Spinal cord (tissue), 10 donors: ENCODE results near the gene THSD4. TPM values are rescaled to one million over a fixed set of nuclear protein-coding genes. Genes with fewer than 3 reads are reported as not detected.
"Not testable (repeated sequence)": the region's sequence is repeated elsewhere in the genome, so short reads cannot be mapped to it uniquely, and the experiment has no call there.

ENCODE experiments used
- DNase-seq, 6 donors: peaks; one replicate each; pipeline versions ENCODE4 v3.0.0 to v3.0.0-alpha.2; 2013 to 2015; ENCODE audit warnings: low spot score in 6 of 6, low read depth in 4 of 6
- H3K27ac ChIP-seq: one replicate; pipeline ENCODE4 v1.5.1; 2013; ENCODE audit warnings: low read depth, low read length, control low read depth
- H3K27me3 ChIP-seq: one replicate; pipeline ENCODE4 v1.6.1; 2013; ENCODE audit warnings: low read length; ENCODE audit not compliant: control insufficient read depth, insufficient read depth
- H3K36me3 ChIP-seq: one replicate; pipeline ENCODE4 v1.6.1; 2013; ENCODE audit warnings: low read length; ENCODE audit not compliant: control insufficient read depth, insufficient read depth
- H3K4me1 ChIP-seq: one replicate; pipeline ENCODE4 v1.6.1; 2013; ENCODE audit warnings: low read length; ENCODE audit not compliant: control insufficient read depth, insufficient read depth
- H3K4me3 ChIP-seq: one replicate; pipeline ENCODE4 v1.5.1; 2013; ENCODE audit warnings: low read depth, low read length, control low read depth
- H3K9me3 ChIP-seq: one replicate; pipeline ENCODE4 v1.6.1; 2013; ENCODE audit warnings: low read length; ENCODE audit not compliant: control insufficient read depth, insufficient read depth
- WGBS: methylation state at CpG from one replicate; pipeline ENCODE4 v1.1.5; 2013; ENCODE audit warnings: missing lambda C conversion rate; ENCODE audit not compliant: insufficient coverage; 5-methylcytosine and 5-hydroxymethylcytosine counted together
- polyA plus RNA-seq, 2 donors: library from polyadenylated mRNA; unstranded; fragments of 120-200 nt; gene quantifications; one replicate each; pipeline ENCODE4 v1.2.1, GENCODE V29; 2013; ENCODE audit not compliant: insufficient read length in 2 of 2
- total RNA-seq, 2 donors: library from RNA; depleted of rRNA in 1 of 2; stranded (reverse); fragments of 120-200 nt in 1 of 2; fragments of >200 nt in 1 of 2; gene quantifications; one replicate each; pipeline versions ENCODE4 v1.2.3 to v1.2.4, GENCODE V29; 2013 to 2014
- donor health status: healthy.

THSD4 gene
- total and polyA plus RNA-seq, 4 donors: 18.2 to 127 (median 63.2) TPM

DNA sequence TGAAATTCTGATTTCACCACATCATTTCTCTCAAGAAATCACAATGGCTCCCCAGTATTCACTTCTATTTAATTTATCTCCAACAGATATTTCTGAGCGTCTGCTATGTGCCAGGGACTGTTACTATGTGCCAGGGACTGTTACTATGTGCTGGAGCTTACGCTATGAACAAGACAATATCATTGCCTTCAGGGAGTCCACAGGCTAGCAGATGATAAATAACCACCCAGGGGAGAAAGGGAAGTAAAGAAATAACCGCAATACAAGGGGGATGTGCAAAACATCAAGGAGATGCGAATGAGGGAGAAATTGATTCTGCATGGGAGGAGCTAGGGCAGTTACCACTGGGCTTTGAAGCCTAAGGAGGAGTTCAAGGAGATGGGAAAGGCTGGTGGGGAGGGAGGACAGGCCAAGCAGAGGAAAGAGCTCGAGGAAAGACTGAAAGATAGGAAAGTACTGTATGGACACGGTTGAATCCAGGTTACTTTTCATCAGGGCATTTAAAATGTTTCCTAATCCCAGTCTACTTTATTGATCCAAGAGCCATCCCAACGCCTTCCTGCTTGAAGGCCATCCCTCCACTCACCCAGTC lies 2.5 kb downstream of the THSD4 start:
- Histone ChIP-seq H3K9me3 (no peaks in the 10 kb centered on the region), H3K36me3 (no peaks in the 10 kb centered on the region), H3K27me3 (peaks cover 4% of the 10 kb centered on the region), H3K27ac (no peak overlapping the region), H3K4me1 (peaks cover 14% of the 10 kb centered on the region), H3K4me3 (no peak overlapping the region)
- 76% methylated on average over 4 of the region's 7 CpGs for WGBS
- DNase-seq: peak in 1 of 6 donors; percentile 25

DNA sequence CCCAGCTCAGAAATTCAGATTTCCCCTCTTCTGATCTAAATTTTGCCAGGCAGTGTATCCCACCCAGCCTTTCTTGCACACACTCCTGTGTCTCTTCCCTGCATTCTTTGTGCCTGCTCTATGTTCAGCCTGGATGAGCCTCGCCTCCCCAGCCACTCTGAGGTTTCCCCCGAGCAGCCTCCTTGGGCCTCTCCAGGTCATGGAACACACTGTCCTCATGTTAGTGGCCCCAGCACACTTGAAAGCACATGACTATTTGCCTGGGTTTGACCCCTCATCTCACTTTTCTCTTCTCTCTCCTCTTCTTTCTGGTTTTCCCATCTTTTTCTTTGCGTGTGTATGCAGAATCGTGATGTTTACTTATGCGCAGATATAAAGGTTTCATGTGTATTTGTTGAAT lies 3.1 kb downstream of the THSD4 start:
- H3K4me1 ChIP-seq: peaks cover 14% of the 10 kb centered on the region
- H3K27ac ChIP-seq: no peak overlapping the region
- no peak for DNase-seq
- 92% methylated on average over 2 of the region's 5 CpGs for WGBS
- H3K9me3 ChIP-seq: no peaks in the 10 kb centered on the region
- no peak overlapping the region for H3K4me3 ChIP-seq
- H3K36me3 ChIP-seq: no peaks in the 10 kb centered on the region
- H3K27me3 ChIP-seq: peaks cover 4% of the 10 kb centered on the region

DNA sequence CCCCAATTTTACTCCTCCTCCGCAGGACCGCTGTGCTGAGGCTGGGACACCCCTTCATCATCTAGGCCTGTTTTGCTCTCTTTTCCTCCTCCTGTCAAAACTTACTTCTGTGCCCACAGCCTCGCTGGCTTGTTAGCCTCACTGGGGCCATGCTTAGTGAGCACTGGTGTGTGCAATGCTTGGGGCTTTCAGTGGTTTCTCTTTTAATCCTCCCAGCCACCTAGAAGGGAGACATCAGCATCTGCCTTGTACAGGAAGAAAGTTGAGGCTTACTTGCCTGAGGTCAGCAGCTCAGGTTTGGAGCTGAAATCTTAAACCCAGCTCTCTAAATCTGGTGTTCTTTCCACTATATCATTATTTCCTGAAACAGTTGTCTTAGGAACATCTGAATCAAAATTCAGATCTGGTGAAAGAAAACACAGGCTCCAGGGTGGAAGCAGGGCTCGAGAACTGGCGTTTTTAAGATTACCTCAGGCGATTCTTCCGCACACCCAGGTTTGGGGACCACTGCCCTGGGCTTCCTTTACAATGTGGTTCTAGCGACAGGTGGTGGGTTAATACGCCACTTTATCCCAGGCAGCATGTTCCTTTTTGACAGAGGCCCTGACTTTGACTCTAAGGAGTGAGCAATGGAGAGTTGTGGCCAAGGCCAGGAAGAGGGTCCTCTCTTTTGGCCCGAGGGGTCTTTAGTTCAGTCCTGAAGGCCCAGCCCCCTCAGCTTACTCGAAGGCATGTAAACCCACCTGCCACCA lies 3.8 kb downstream of the THSD4 start:
- no peaks in the 10 kb centered on the region for H3K9me3 ChIP-seq
- WGBS: 92% methylated on average over 10 of the region's 11 CpGs
- no peak overlapping the region for H3K27ac ChIP-seq
- H3K27me3 ChIP-seq: peaks cover 4% of the 10 kb centered on the region
- H3K36me3 ChIP-seq: no peaks in the 10 kb centered on the region
- no peak overlapping the region for H3K4me3 ChIP-seq
- peaks cover 14% of the 10 kb centered on the region for H3K4me1 ChIP-seq
- no peak for DNase-seq

- no peak for DNase-seq
- H3K9me3 ChIP-seq: no peaks in the 10 kb centered on the region
- WGBS: 55% methylated on average over 8 of the region's 8 CpGs
- H3K4me3 ChIP-seq: no peak overlapping the region
- H3K4me1 ChIP-seq: peaks cover 16% of the 10 kb centered on the region
- no peaks in the 10 kb centered on the region for H3K36me3 ChIP-seq
- H3K27me3 ChIP-seq: peaks cover 4% of the 10 kb centered on the region
- H3K27ac ChIP-seq: no peak overlapping the region
These were observed 5.2 kb downstream of the THSD4 start for GRCh38 chr15:71120428-71120944.

GRCh38 chr15:71121442-71121841 lies 6.2 kb downstream of the THSD4 start:
- no peaks in the 10 kb centered on the region for H3K9me3 ChIP-seq
- WGBS: 57% methylated on average over 1 of the region's 4 CpGs
- no peak overlapping the region for H3K4me3 ChIP-seq

GRCh38 chr15:71124937-71125790 lies 9.9 kb downstream of the THSD4 start:
- H3K27ac ChIP-seq: peak overlapping the region; percentile 30
- H3K4me1 ChIP-seq: peaks cover 19% of the 10 kb centered on the region
- 45% methylated on average over 6 of the region's 8 CpGs for WGBS
- no peaks in the 10 kb centered on the region for H3K27me3 ChIP-seq
- no peaks in the 10 kb centered on the region for H3K9me3 ChIP-seq
- no peaks in the 10 kb centered on the region for H3K36me3 ChIP-seq
- no peak overlapping the region for H3K4me3 ChIP-seq
- DNase-seq: peak in 1 of 6 donors; percentile 62

More at GRCh38 chr15:71121442-71121841, 6.2 kb downstream of the THSD4 start:
- Histone ChIP-seq H3K27me3 (no peaks in the 10 kb centered on the region), H3K36me3 (no peaks in the 10 kb centered on the region), H3K4me1 (peaks cover 19% of the 10 kb centered on the region), H3K27ac (no peak overlapping the region)
- no peak for DNase-seq

DNA sequence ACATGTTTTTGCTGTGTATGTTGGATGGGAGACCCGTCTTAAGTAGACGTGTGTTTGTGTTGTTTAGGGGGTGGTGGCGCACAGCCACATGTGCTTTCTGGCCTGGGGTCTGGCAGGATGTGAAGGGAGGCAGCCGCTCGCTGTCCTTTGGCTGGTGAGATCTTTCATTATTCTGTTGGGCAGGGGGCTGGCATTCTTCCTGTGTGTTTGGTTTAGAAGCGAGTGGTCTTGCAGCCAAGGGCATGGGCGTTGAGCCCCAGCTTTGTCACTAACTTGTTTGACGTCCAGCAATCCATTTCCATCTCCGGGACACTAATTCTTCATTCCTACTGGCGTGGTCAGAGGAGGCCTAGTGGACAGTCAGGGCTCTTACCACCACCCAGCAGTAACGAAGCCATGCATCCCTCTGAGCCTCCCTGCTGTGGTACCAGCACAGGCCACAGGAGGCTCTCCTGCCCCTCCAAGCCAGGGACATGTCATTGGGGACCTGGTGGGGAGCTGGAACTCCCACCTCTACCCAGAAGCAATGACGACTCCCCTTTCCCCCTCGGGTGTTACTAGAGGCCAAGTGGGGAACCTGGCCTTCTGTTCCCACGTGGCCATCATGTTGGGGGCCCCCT lies 10.7 kb downstream of the THSD4 start:
- H3K4me3 ChIP-seq: no peak overlapping the region
- peaks cover 16% of the 10 kb centered on the region for H3K4me1 ChIP-seq
- no peaks in the 10 kb centered on the region for H3K27me3 ChIP-seq
- H3K27ac ChIP-seq: peak overlapping the region; percentile 30
- no peaks in the 10 kb centered on the region for H3K9me3 ChIP-seq
- WGBS: 66% methylated on average over 11 of the region's 14 CpGs
- H3K36me3 ChIP-seq: no peaks in the 10 kb centered on the region
- peak in 1 of 6 donors; percentile 60 for DNase-seq

DNA sequence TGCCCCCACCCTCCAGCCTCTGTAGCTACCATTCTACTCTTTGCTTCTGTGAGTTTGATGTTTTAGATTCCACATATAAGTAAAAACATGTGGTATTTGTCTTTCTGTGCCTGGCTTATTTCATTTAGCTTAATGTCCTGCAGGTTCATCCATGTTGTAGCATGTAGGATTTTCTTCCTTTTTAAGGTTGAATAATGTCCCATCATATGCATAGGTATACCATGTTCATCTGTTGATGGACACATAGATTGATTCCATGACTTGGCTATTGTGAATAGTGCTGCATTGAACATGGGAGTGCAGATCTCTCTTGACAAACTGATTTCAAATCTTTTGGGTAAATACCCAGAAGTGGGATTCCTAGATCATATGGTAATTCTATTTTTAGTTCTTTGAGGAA lies 11.8 kb downstream of the THSD4 start:
- Histone ChIP-seq H3K36me3 (no peaks in the 10 kb centered on the region), H3K27ac (no peak overlapping the region), H3K4me3 (no peak overlapping the region), H3K27me3 (no peaks in the 10 kb centered on the region), H3K9me3 (no peaks in the 10 kb centered on the region), H3K4me1 (peaks cover 16% of the 10 kb centered on the region)
- no peak for DNase-seq

- WGBS: no CpG with 5 or more reads among the region's 6 CpGs
- not testable (repeated sequence) for DNase-seq, H3K36me3 ChIP-seq, H3K27ac ChIP-seq, H3K27me3 ChIP-seq, H3K4me3 ChIP-seq, H3K9me3 ChIP-seq
- peaks cover 19% of the 10 kb centered on the region for H3K4me1 ChIP-seq
These were observed 12.9 kb downstream of the THSD4 start for GRCh38 chr15:71128159-71128558.
